OCI-LY3 (cell line): Measurements from ENCODE around the gene C8B.

Experiments used
- H2AFZ ChIP-seq: fragments of 200-600, 300-600 bp; shearing (Covaris generic); 2 replicates; pipeline ENCODE4 v1.6.0; 2014; ENCODE audit warnings: antibody characterized with exemption, low read depth, low read length
- H3K27ac ChIP-seq: fragments of 200-600, 300-600 bp; sonication (generic); 2 replicates; pipeline ENCODE4 v1.5.1; 2014; ENCODE audit warnings: mild to moderate bottlenecking, low read length, moderate library complexity, mixed read lengths
- H3K27me3 ChIP-seq: fragments of 200-600, 300-600 bp; sonication (generic); 2 replicates; pipeline ENCODE4 v1.6.1; 2014; ENCODE audit warnings: low read depth, low read length, mixed read lengths
- H3K36me3 ChIP-seq: fragments of 200-600, 300-600 bp; sonication (generic); replicated peaks from 2 replicates; pipeline ENCODE3; 2014; ENCODE audit warnings: low read depth, low read length, mixed read lengths
- H3K4me1 ChIP-seq: fragments of 300-600, 200-600 bp; sonication (generic); 2 replicates; pipeline ENCODE4 v1.6.1; 2014; ENCODE audit warnings: low read length, mixed read lengths
- H3K4me2 ChIP-seq: fragments of 200-600, 300-600 bp; sonication (generic); 2 replicates; pipeline ENCODE4 v1.6.1; 2014; ENCODE audit warnings: low read length, mixed read lengths
- H3K4me3 ChIP-seq: fragments of 300-600, 200-600 bp; sonication (generic); 2 replicates; pipeline ENCODE4 v1.5.1; 2014; ENCODE audit warnings: antibody characterized with exemption, mild to moderate bottlenecking, low read length, moderate library complexity
- H3K79me2 ChIP-seq: fragments of 300-600, 200-600 bp; shearing (Covaris generic); 2 replicates; pipeline ENCODE4 v1.6.1; 2014; ENCODE audit warnings: mild to moderate bottlenecking, low read length, mixed read lengths
- H3K9ac ChIP-seq: fragments of 300-600, 200-600 bp; shearing (Covaris generic); 2 replicates; pipeline ENCODE4 v1.6.0; 2014; ENCODE audit warnings: mild to moderate bottlenecking, low read length, moderate library complexity
- H3K9me3 ChIP-seq: fragments of 200-600, 300-600 bp; shearing (Covaris generic); 2 replicates; pipeline ENCODE4 v1.6.1; 2014; ENCODE audit warnings: low read length, mixed read lengths; ENCODE audit not compliant: insufficient read depth
- H4K20me1 ChIP-seq: fragments of 200-600, 300-600 bp; sonication (generic); 2 replicates; pipeline ENCODE4 v1.6.1; 2016; ENCODE audit warnings: low read length, mixed read lengths; ENCODE audit not compliant: insufficient read depth
- CTCF ChIP-seq: fragments of 200-600, 300-600 bp; sonication (generic); IDR thresholded peaks from 2 replicates; pipeline ENCODE4 v1.5.1; 2014; ENCODE audit warnings: antibody characterized with exemption, low read length, low read depth
- EZH2phosphoT487 ChIP-seq: fragments of 200-600 bp; shearing (Covaris generic); IDR thresholded peaks from 2 replicates; pipeline ENCODE4 v1.6.1; 2018; ENCODE audit warnings: antibody characterized with exemption, mixed run types, low read depth

Gene C8B

GRCh38 chr1:57010511-57010910 lies 44.7 kb upstream of the C8B start:
- Histone ChIP-seq H3K9ac (no peak overlapping the region), H3K4me1 (no peaks in the 10 kb centered on the region), H3K36me3 (no peaks in the 10 kb centered on the region), H3K4me2 (no peak overlapping the region), H3K4me3 (no peak overlapping the region), H3K27ac (no peak overlapping the region), H2AFZ (no peak overlapping the region), H3K79me2 (no peaks in the 10 kb centered on the region), H3K9me3 (no peaks in the 10 kb centered on the region), H4K20me1 (no peaks in the 10 kb centered on the region), H3K27me3 (no peaks in the 10 kb centered on the region)
- TF ChIP-seq EZH2phosphoT487 (no peak), CTCF (no peak)

GRCh38 chr1:57007948-57008347 lies 42.1 kb upstream of the C8B start:
- H3K27ac ChIP-seq, result no peak overlapping the region
- TF ChIP-seq CTCF (no peak), EZH2phosphoT487 (no peak)
- no peaks in the 10 kb centered on the region for H3K4me1 ChIP-seq
- no peaks in the 10 kb centered on the region for H3K9me3 ChIP-seq
- H3K4me3 ChIP-seq, result no peak overlapping the region
- no peak overlapping the region for H3K4me2 ChIP-seq
- no peaks in the 10 kb centered on the region for H4K20me1 ChIP-seq
- no peaks in the 10 kb centered on the region for H3K27me3 ChIP-seq
- no peaks in the 10 kb centered on the region for H3K79me2 ChIP-seq
- H3K9ac ChIP-seq, result no peak overlapping the region
- no peak overlapping the region for H2AFZ ChIP-seq
- H3K36me3 ChIP-seq, result no peaks in the 10 kb centered on the region

- no peak overlapping the region for H3K27ac ChIP-seq
- no peak overlapping the region for H3K4me3 ChIP-seq
- H4K20me1 ChIP-seq, result no peaks in the 10 kb centered on the region
- TF ChIP-seq EZH2phosphoT487 (no peak), CTCF (no peak)
- H3K4me1 ChIP-seq, result no peaks in the 10 kb centered on the region
- H3K9ac ChIP-seq, result no peak overlapping the region
- H3K9me3 ChIP-seq, result no peaks in the 10 kb centered on the region
- H3K4me2 ChIP-seq, result no peak overlapping the region
- H3K36me3 ChIP-seq, result no peaks in the 10 kb centered on the region
- no peaks in the 10 kb centered on the region for H3K27me3 ChIP-seq
- H2AFZ ChIP-seq, result no peak overlapping the region
- H3K79me2 ChIP-seq, result no peaks in the 10 kb centered on the region
These were observed 41.7 kb upstream of the C8B start for GRCh38 chr1:57007472-57007871.

GRCh38 chr1:57003398-57004139 lies 37.8 kb upstream of the C8B start:
- Histone ChIP-seq H3K9me3 (no peaks in the 10 kb centered on the region), H3K79me2 (no peaks in the 10 kb centered on the region), H3K4me1 (no peaks in the 10 kb centered on the region), H2AFZ (no peak overlapping the region), H3K9ac (no peak overlapping the region), H4K20me1 (no peaks in the 10 kb centered on the region), H3K4me2 (no peak overlapping the region), H3K27ac (no peak overlapping the region), H3K27me3 (no peaks in the 10 kb centered on the region), H3K4me3 (no peak overlapping the region), H3K36me3 (no peaks in the 10 kb centered on the region)
- TF ChIP-seq EZH2phosphoT487, result no peak
- no peak for TF ChIP-seq CTCF
